Neural crest cell (in vitro differentiated cells): ENCODE data around the gene PRKCE. TPM values are rescaled to one million over a fixed set of nuclear protein-coding genes. Genes with fewer than 3 reads are reported as not detected.

Experiments
- DNase-seq: peaks from one replicate; pipeline ENCODE4 v3.0.0; 2021; ENCODE audit warnings: low read depth, mixed read lengths, low spot score
- H3K27ac Mint-ChIP-seq: one replicate; pipeline ENCODE4 v1.8.0; 2021; ENCODE audit warnings: mild to moderate bottlenecking, mixed read lengths; ENCODE audit not compliant: unreplicated experiment
- H3K27me3 Mint-ChIP-seq: 2 replicates; pipeline ENCODE4 v1.8.0; 2021; ENCODE audit warnings: low read depth, mild to moderate bottlenecking, mixed read lengths
- H3K36me3 Mint-ChIP-seq: 2 replicates; pipeline ENCODE4 v1.8.0; 2021; ENCODE audit warnings: low read depth, mild to moderate bottlenecking, mixed read lengths
- H3K4me1 Mint-ChIP-seq: 2 replicates; pipeline ENCODE4 v1.8.0; 2021; ENCODE audit warnings: mixed read lengths
- H3K4me3 Mint-ChIP-seq: one replicate; pipeline ENCODE4 v1.8.0; 2021; ENCODE audit warnings: mild to moderate bottlenecking, mixed read lengths
- H3K9me3 Mint-ChIP-seq: 2 replicates; pipeline ENCODE4 v1.8.0; 2021; ENCODE audit warnings: mixed read lengths
- total RNA-seq: library from RNA; stranded (reverse); gene quantifications from 2 replicates; pipeline ENCODE4 v1.2.1, GENCODE V29; 2021
- TF ChIP-seq, protein P1 (sequence below): fragments of 200-600 bp; sonication (generic); conservative IDR thresholded peaks from 2 replicates; pipeline ENCODE4 v1.5.0; 2021; ENCODE audit warnings: antibody characterized with exemption, mild to moderate bottlenecking

Gene PRKCE
- total RNA-seq, 1 donor from 2014 or later = 15.6 TPM

- no peaks in the 10 kb centered on the region for H3K27me3 Mint-ChIP-seq
- no peak overlapping the region for H3K4me3 Mint-ChIP-seq
- no peak overlapping the region for H3K27ac Mint-ChIP-seq
- TF ChIP-seq, protein P1, sequence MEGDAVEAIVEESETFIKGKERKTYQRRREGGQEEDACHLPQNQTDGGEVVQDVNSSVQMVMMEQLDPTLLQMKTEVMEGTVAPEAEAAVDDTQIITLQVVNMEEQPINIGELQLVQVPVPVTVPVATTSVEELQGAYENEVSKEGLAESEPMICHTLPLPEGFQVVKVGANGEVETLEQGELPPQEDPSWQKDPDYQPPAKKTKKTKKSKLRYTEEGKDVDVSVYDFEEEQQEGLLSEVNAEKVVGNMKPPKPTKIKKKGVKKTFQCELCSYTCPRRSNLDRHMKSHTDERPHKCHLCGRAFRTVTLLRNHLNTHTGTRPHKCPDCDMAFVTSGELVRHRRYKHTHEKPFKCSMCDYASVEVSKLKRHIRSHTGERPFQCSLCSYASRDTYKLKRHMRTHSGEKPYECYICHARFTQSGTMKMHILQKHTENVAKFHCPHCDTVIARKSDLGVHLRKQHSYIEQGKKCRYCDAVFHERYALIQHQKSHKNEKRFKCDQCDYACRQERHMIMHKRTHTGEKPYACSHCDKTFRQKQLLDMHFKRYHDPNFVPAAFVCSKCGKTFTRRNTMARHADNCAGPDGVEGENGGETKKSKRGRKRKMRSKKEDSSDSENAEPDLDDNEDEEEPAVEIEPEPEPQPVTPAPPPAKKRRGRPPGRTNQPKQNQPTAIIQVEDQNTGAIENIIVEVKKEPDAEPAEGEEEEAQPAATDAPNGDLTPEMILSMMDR = no peak
- H3K36me3 Mint-ChIP-seq = no peaks in the 10 kb centered on the region
- peaks cover 12% of the 10 kb centered on the region for H3K9me3 Mint-ChIP-seq
- no peaks in the 10 kb centered on the region for H3K4me1 Mint-ChIP-seq
- no peak for DNase-seq
Observed at GRCh38 chr2:46116150-46116549, 464.7 kb downstream of the PRKCE start.

DNA sequence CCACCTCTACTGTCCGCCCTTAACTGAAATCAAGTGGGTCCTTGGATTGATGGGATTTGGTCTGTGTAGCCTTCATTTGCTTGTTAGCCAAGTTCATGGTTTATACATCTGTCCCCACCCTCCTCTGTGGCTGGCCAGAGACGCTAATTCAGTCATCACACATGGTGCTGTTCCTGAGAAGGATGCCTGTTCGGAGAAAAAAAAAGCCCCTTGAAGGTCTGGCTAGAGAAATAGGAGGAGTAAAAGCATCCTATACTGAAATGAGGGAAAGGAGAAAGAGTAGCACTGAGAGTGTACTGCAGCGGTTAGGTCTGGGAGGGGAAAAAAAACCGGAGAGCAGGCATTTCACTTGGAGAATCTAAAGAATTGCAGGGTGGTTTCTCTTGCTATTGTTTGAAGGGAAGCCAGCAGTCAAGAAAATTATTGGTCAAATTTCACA is 465.1 kb downstream of the PRKCE start:
- Mint-ChIP-seq H3K9me3 (peaks cover 11% of the 10 kb centered on the region), H3K36me3 (no peaks in the 10 kb centered on the region), H3K4me3 (no peak overlapping the region), H3K27me3 (no peaks in the 10 kb centered on the region), H3K27ac (no peak overlapping the region), H3K4me1 (no peaks in the 10 kb centered on the region)
- TF ChIP-seq, protein P1 = no peak
- no peak for DNase-seq

GRCh38 chr2:46117379-46117778 is 465.9 kb downstream of the PRKCE start:
- DNase-seq = no peak
- Mint-ChIP-seq H3K4me1 (no peaks in the 10 kb centered on the region), H3K27ac (no peak overlapping the region), H3K4me3 (no peak overlapping the region), H3K27me3 (no peaks in the 10 kb centered on the region), H3K36me3 (no peaks in the 10 kb centered on the region), H3K9me3 (peaks cover 6% of the 10 kb centered on the region)
- TF ChIP-seq, protein P1 = no peak

DNA sequence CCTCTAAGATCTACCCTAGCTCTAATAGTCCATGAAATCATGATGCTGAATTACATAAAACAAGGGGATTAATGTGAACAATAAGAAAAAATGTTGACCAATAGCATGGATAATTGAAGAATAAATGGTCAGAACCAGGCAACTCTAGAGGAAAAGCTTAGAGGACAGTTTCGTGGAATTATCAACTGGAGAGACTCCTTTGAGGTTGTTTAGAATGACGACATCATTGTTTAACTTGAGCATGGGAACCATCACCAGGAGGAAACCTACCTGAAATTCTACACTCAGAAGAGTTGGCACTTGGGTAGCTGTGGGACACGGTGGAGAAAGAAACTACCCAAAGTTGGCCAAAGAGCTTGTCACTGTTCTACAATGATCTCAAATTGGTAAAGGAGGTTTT is 466.5 kb downstream of the PRKCE start:
- H3K4me1 Mint-ChIP-seq = no peaks in the 10 kb centered on the region
- H3K27ac Mint-ChIP-seq = no peak overlapping the region
- H3K27me3 Mint-ChIP-seq = no peaks in the 10 kb centered on the region
- H3K4me3 Mint-ChIP-seq = no peak overlapping the region
- no peak for DNase-seq
- H3K9me3 Mint-ChIP-seq = peaks cover 3% of the 10 kb centered on the region
- no peaks in the 10 kb centered on the region for H3K36me3 Mint-ChIP-seq
- TF ChIP-seq, protein P1 = no peak

GRCh38 chr2:46118656-46119371 is 467.3 kb downstream of the PRKCE start:
- Mint-ChIP-seq H3K27me3 (no peaks in the 10 kb centered on the region), H3K4me1 (no peaks in the 10 kb centered on the region), H3K36me3 (no peaks in the 10 kb centered on the region), H3K27ac (no peak overlapping the region), H3K4me3 (no peak overlapping the region), H3K9me3 (peaks cover 2% of the 10 kb centered on the region)
- TF ChIP-seq, protein P1 = no peak
- no peak for DNase-seq
